OCI-LY1 (cell line): ENCODE data around the gene CCHCR1.

Experiments used
- H2AFZ ChIP-seq: fragments of 200-600 bp; sonication (generic), shearing (Covaris generic); 2 replicates; pipeline ENCODE4 v1.6.0; 2014; ENCODE audit warnings: antibody characterized with exemption, mild to moderate bottlenecking, low read length
- H3F3A ChIP-seq: fragments of 200-600 bp; sonication (generic), shearing (Covaris generic); 2 replicates; pipeline ENCODE4 v1.6.0; 2014; ENCODE audit warnings: mild to moderate bottlenecking, antibody characterized with exemption, low read length, moderate library complexity; ENCODE audit not compliant: insufficient read depth
- H3K27ac ChIP-seq: fragments of 200-600 bp; sonication (generic); 2 replicates; pipeline ENCODE4 v1.5.1; 2014; ENCODE audit warnings: low read length, mixed run types, mild to moderate bottlenecking, low read depth; ENCODE audit not compliant: poor library complexity, severe bottlenecking
- H3K27me3 ChIP-seq: fragments of 200-600 bp; sonication (generic); 2 replicates; pipeline ENCODE4 v1.6.0; 2014; ENCODE audit warnings: antibody characterized with exemption, mild to moderate bottlenecking, low read length, moderate library complexity; ENCODE audit not compliant: insufficient read depth
- H3K36me3 ChIP-seq: fragments of 200-600 bp; sonication (generic); 2 replicates; pipeline ENCODE4 v1.6.1; 2014; ENCODE audit warnings: mild to moderate bottlenecking, antibody characterized with exemption, low read length, moderate library complexity, mixed read lengths; ENCODE audit not compliant: insufficient read depth
- H3K4me1 ChIP-seq: fragments of 200-600 bp; sonication (generic); 2 replicates; pipeline ENCODE4 v1.5.1; 2014; ENCODE audit warnings: mild to moderate bottlenecking, low read length, moderate library complexity; ENCODE audit not compliant: insufficient read depth, severe bottlenecking
- H3K4me2 ChIP-seq: fragments of 200-600 bp; sonication (generic), shearing (Covaris generic); 2 replicates; pipeline ENCODE4 v1.6.1; 2014; ENCODE audit warnings: low read length
- H3K4me3 ChIP-seq: fragments of 200-600 bp; sonication (generic); 2 replicates; pipeline ENCODE4 v1.5.1; 2014; ENCODE audit warnings: low read length, low read depth, mild to moderate bottlenecking, mixed read lengths; ENCODE audit not compliant: poor library complexity, severe bottlenecking
- H3K79me2 ChIP-seq: fragments of 200-600 bp; shearing (Covaris generic); 2 replicates; pipeline ENCODE4 v1.6.1; 2016; ENCODE audit warnings: mixed run types, low read length, mixed read lengths; ENCODE audit not compliant: insufficient read depth
- H3K9ac ChIP-seq: fragments of 200-600 bp; sonication (generic), shearing (Covaris generic); 2 replicates; pipeline ENCODE4 v1.6.1; 2014; ENCODE audit warnings: mild to moderate bottlenecking, low read length, mixed read lengths
- H3K9me2 ChIP-seq: fragments of 200-600 bp; sonication (generic), shearing (Covaris generic); 2 replicates; pipeline ENCODE4 v1.6.1; 2014; ENCODE audit warnings: low read depth, mild to moderate bottlenecking, low read length, mixed read lengths
- H3K9me3 ChIP-seq: fragments of 200-600 bp; shearing (Covaris generic); 2 replicates; pipeline ENCODE4 v1.6.1; 2014; ENCODE audit warnings: low read length, mixed read lengths
- H4K20me1 ChIP-seq: fragments of 200-600 bp; sonication (generic), shearing (Covaris generic); 2 replicates; pipeline ENCODE4 v1.6.0; 2016; ENCODE audit warnings: mild to moderate bottlenecking, low read length; ENCODE audit not compliant: insufficient read depth
- CTCF ChIP-seq: fragments of 200-600 bp; sonication (generic), shearing (Covaris generic); IDR thresholded peaks from 2 replicates; pipeline ENCODE4 v1.5.1; 2017; ENCODE audit warnings: mild to moderate bottlenecking, antibody characterized with exemption, low read length, moderate library complexity, mixed read lengths
- EZH2 ChIP-seq: fragments of 200-600 bp; sonication (generic), shearing (Covaris generic); IDR thresholded peaks from 2 replicates; pipeline ENCODE4 v1.8.0; 2017; ENCODE audit warnings: borderline replicate concordance, mixed run types, mild to moderate bottlenecking, antibody characterized with exemption, low read length, moderate library complexity, mixed read lengths

The CCHCR1 gene

GRCh38 chr6:31125586-31126363, 31.8 kb downstream of the CCHCR1 start:
- Histone ChIP-seq H3K36me3 (no peaks in the 10 kb centered on the region), H3K9me2 (no peaks in the 10 kb centered on the region), H4K20me1 (no peaks in the 10 kb centered on the region), H3K27me3 (peaks cover 11% of the 10 kb centered on the region; the same call in 1 of the 2 replicates), H3K79me2 (no peaks in the 10 kb centered on the region), H3K4me1 (no peaks in the 10 kb centered on the region), H2AFZ (no peak overlapping the region), H3K4me3 (no peak overlapping the region), H3F3A (no peaks in the 10 kb centered on the region), H3K9ac (no peak overlapping the region), H3K9me3 (no peaks in the 10 kb centered on the region), H3K27ac (no peak overlapping the region), H3K4me2 (no peak overlapping the region)
- TF ChIP-seq EZH2 (no peak), CTCF (no peak)

- Histone ChIP-seq H3K9me3 (no peaks in the 10 kb centered on the region), H3K4me1 (no peaks in the 10 kb centered on the region), H3K9me2 (no peaks in the 10 kb centered on the region), H4K20me1 (no peaks in the 10 kb centered on the region), H2AFZ (no peak overlapping the region), H3K79me2 (no peaks in the 10 kb centered on the region), H3K36me3 (no peaks in the 10 kb centered on the region), H3K4me3 (no peak overlapping the region), H3F3A (no peaks in the 10 kb centered on the region), H3K27ac (no peak overlapping the region), H3K4me2 (no peak overlapping the region), H3K9ac (no peak overlapping the region), H3K27me3 (peaks cover 11% of the 10 kb centered on the region; the same call in 1 of the 2 replicates)
- TF ChIP-seq CTCF (no peak), EZH2 (no peak)
Measured at GRCh38 chr6:31125162-31125561, 32.4 kb downstream of the CCHCR1 start.

GRCh38 chr6:31122791-31123706, 34.6 kb downstream of the CCHCR1 start:
- no peaks in the 10 kb centered on the region for H3K9me2 ChIP-seq
- peaks cover 11% of the 10 kb centered on the region; the same call in 1 of the 2 replicates for H3K27me3 ChIP-seq
- no peaks in the 10 kb centered on the region for H3K36me3 ChIP-seq
- no peaks in the 10 kb centered on the region for H3K4me1 ChIP-seq
- no peaks in the 10 kb centered on the region for H3K9me3 ChIP-seq
- no peak overlapping the region for H3K9ac ChIP-seq
- H2AFZ ChIP-seq = no peak overlapping the region
- H4K20me1 ChIP-seq = no peaks in the 10 kb centered on the region
- no peak overlapping the region for H3K4me3 ChIP-seq
- no peak overlapping the region for H3K27ac ChIP-seq
- no peak overlapping the region for H3K4me2 ChIP-seq
- TF ChIP-seq CTCF (no peak), EZH2 (no peak)
- H3K79me2 ChIP-seq = no peaks in the 10 kb centered on the region
- no peaks in the 10 kb centered on the region for H3F3A ChIP-seq
